NB4 (cell line): ENCODE results near the gene MICAL2.

Experiments used
- CTCF ChIP-seq: IDR thresholded peaks from one replicate; pipeline ENCODE4 v1.5.1; 2012; ENCODE audit warnings: low read depth, low read length
- MAX ChIP-seq: IDR thresholded peaks from 2 replicates; pipeline ENCODE4 v1.6.1; 2011; ENCODE audit warnings: low read depth, low read length
- MYC ChIP-seq: IDR thresholded peaks from 2 replicates; pipeline ENCODE4 v1.6.1; 2011; ENCODE audit warnings: low read depth, low read length
- POLR2A ChIP-seq: IDR thresholded peaks from 2 replicates; pipeline ENCODE4 v1.6.1; 2011; ENCODE audit warnings: mild to moderate bottlenecking; ENCODE audit not compliant: insufficient read length; ENCODE audit errors: extremely low read depth

- TF ChIP-seq CTCF (no peak), MAX (no peak), POLR2A (no peak), MYC (no peak)
Measured at GRCh38 chr11:12274558-12275197, 164.3 kb downstream of the MICAL2 start.
